ENCODE data around the gene PTGES2. TPM values are rescaled to one million over a fixed set of nuclear protein-coding genes. Genes with fewer than 3 reads are reported as not detected.
A peak's percentile ranks its signal among the peaks of the same experiment; 100 is the strongest.

PTGES2 gene
- total and polyA plus RNA-seq, 2 donors from 2014 or later = 64.1 to 117 TPM

- H3K4me3 ChIP-seq (ENCODE audit: low read length in 3 of 3) = no peak overlapping the region
- no peaks in the 10 kb centered on the region for H3K9me3 ChIP-seq (ENCODE audit: control insufficient read depth in 2 of 3, insufficient read depth in 1 of 3, low read length in 3 of 3)
- no peak overlapping the region for H3K9ac ChIP-seq (ENCODE audit: low read length in 3 of 3)
- no peak for FAIRE-seq
- no peak overlapping the region for H3K27ac ChIP-seq (ENCODE audit: low read depth in 2 of 2, low read length in 2 of 2)
- TF ChIP-seq, protein P1, sequence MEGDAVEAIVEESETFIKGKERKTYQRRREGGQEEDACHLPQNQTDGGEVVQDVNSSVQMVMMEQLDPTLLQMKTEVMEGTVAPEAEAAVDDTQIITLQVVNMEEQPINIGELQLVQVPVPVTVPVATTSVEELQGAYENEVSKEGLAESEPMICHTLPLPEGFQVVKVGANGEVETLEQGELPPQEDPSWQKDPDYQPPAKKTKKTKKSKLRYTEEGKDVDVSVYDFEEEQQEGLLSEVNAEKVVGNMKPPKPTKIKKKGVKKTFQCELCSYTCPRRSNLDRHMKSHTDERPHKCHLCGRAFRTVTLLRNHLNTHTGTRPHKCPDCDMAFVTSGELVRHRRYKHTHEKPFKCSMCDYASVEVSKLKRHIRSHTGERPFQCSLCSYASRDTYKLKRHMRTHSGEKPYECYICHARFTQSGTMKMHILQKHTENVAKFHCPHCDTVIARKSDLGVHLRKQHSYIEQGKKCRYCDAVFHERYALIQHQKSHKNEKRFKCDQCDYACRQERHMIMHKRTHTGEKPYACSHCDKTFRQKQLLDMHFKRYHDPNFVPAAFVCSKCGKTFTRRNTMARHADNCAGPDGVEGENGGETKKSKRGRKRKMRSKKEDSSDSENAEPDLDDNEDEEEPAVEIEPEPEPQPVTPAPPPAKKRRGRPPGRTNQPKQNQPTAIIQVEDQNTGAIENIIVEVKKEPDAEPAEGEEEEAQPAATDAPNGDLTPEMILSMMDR (IDR thresholded peaks at IDR 0.05; ENCODE audit: borderline replicate concordance, extremely low read depth, insufficient read depth) = no peak
- DNase-seq = no peak
- H3K4me1 ChIP-seq (ENCODE audit: control insufficient read depth in 2 of 3, insufficient read depth in 2 of 3, low read depth in 1 of 3, low read length in 3 of 3) = no peaks in the 10 kb centered on the region
- no peaks in the 10 kb centered on the region for H3K27me3 ChIP-seq (ENCODE audit: control insufficient read depth, insufficient read depth, low read length)
- peaks cover 7 to 41% (median 23%) of the 10 kb centered on the region in 3 donors for H3K36me3 ChIP-seq (ENCODE audit: control insufficient read depth in 2 of 3, insufficient read depth in 3 of 3, low read length in 3 of 3)
- intact Hi-C loops (cut with DNase I) = no loop called here
These were observed 39.7 kb upstream of the PTGES2 start for GRCh38 chr9:128167209-128167608.

DNA sequence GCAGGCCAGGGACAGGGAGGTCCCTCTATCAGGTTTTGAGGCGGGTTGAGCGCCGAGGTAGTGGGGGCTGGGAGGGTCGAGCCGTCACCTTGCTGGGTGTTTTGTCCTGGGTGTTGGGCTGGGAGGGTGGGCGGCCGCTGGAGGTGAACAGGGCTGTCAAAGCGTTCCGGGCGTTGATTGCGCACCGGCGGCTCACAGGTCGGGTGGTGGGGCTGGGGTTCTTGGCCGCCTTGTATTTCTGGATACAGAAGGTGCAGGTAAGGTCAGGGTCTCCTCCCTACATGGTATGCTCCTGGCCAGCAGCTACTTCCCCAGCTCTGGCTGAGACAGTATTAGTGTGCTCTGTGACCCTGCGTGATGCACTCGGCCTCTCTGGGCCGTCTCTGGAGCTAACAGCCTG is 38.6 kb upstream of the PTGES2 start:
- peak in 1 of 5 donors; percentile 67 for DNase-seq
- no peak for FAIRE-seq
- TF ChIP-seq, protein P1 (IDR thresholded peaks at IDR 0.05; ENCODE audit: borderline replicate concordance, extremely low read depth, insufficient read depth) = no peak
- no peaks in the 10 kb centered on the region for H3K9me3 ChIP-seq (ENCODE audit: control insufficient read depth in 2 of 3, insufficient read depth in 1 of 3, low read length in 3 of 3)
- peaks cover 0 to 2% (median 0%) of the 10 kb centered on the region in 3 donors for H3K4me1 ChIP-seq (ENCODE audit: control insufficient read depth in 2 of 3, insufficient read depth in 2 of 3, low read depth in 1 of 3, low read length in 3 of 3)
- no peak overlapping the region for H3K4me3 ChIP-seq (ENCODE audit: low read length in 3 of 3)
- no peak overlapping the region for H3K9ac ChIP-seq (ENCODE audit: low read length in 3 of 3)
- no peaks in the 10 kb centered on the region for H3K27me3 ChIP-seq (ENCODE audit: control insufficient read depth, insufficient read depth, low read length)
- no peak overlapping the region for H3K27ac ChIP-seq (ENCODE audit: low read depth in 2 of 2, low read length in 2 of 2)
- intact Hi-C loops (cut with DNase I) = no loop called here
- peaks cover 7 to 41% (median 23%) of the 10 kb centered on the region in 3 donors for H3K36me3 ChIP-seq (ENCODE audit: control insufficient read depth in 2 of 3, insufficient read depth in 3 of 3, low read length in 3 of 3)

DNA sequence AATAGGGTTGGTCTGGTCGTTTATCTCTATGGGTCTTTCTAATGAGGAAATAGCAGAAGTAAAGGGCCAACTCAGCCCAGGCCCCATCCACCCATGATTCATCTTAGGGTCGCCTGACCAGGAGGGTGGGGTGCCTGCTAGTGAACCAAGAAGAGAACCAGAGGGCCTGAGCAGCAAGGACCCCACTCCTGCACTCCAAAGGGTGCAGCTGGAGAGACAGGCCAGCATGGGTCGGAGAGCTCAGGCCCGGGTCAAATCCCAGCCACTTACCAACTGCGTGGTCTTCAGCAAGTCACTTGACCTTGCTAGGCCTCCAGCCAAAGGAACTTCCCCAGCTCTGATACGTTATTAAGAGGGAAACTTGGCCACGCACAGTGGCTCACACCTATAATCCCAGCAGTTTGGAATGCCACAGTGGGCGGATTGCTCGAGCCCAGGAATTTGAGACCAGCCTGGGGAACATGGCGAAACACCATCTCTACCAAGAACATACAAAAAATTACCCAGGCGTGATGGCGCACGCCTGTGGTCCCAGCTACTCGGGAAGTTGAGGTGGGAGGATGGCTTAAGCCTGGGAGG is 36.9 kb upstream of the PTGES2 start:
- no peak overlapping the region for H3K27ac ChIP-seq (ENCODE audit: low read depth in 2 of 2, low read length in 2 of 2)
- peak in 1 of 5 donors; percentile 31 for DNase-seq
- H3K9ac ChIP-seq (ENCODE audit: low read length in 3 of 3) = no peak overlapping the region
- H3K27me3 ChIP-seq (ENCODE audit: control insufficient read depth, insufficient read depth, low read length) = no peaks in the 10 kb centered on the region
- peaks cover 0 to 9% (median 0%) of the 10 kb centered on the region in 3 donors for H3K4me1 ChIP-seq (ENCODE audit: control insufficient read depth in 2 of 3, insufficient read depth in 2 of 3, low read depth in 1 of 3, low read length in 3 of 3)
- intact Hi-C loops (cut with DNase I) = no loop called here
- no peak for FAIRE-seq
- H3K4me3 ChIP-seq (ENCODE audit: low read length in 3 of 3) = no peak overlapping the region
- H3K9me3 ChIP-seq (ENCODE audit: control insufficient read depth in 2 of 3, insufficient read depth in 1 of 3, low read length in 3 of 3) = no peaks in the 10 kb centered on the region
- TF ChIP-seq, protein P1 (IDR thresholded peaks at IDR 0.05; ENCODE audit: borderline replicate concordance, extremely low read depth, insufficient read depth) = no peak
- H3K36me3 ChIP-seq (ENCODE audit: control insufficient read depth in 2 of 3, insufficient read depth in 3 of 3, low read length in 3 of 3) = peaks cover 7 to 31% (median 15%) of the 10 kb centered on the region in 3 donors
